GM12874 (cell line): ENCODE measurements around the gene TENT4B.

Experiments
- TF ChIP-seq, protein P1 (sequence below): IDR thresholded peaks from 2 replicates; pipeline ENCODE4 v1.5.1; 2011; ENCODE audit warnings: low read depth, mild to moderate bottlenecking, control low read depth, low read length, moderate library complexity; ENCODE audit not compliant: insufficient read depth

The TENT4B gene

GRCh38 chr16:50210266-50211038 is 57.3 kb downstream of the TENT4B start:
- TF ChIP-seq, protein P1, sequence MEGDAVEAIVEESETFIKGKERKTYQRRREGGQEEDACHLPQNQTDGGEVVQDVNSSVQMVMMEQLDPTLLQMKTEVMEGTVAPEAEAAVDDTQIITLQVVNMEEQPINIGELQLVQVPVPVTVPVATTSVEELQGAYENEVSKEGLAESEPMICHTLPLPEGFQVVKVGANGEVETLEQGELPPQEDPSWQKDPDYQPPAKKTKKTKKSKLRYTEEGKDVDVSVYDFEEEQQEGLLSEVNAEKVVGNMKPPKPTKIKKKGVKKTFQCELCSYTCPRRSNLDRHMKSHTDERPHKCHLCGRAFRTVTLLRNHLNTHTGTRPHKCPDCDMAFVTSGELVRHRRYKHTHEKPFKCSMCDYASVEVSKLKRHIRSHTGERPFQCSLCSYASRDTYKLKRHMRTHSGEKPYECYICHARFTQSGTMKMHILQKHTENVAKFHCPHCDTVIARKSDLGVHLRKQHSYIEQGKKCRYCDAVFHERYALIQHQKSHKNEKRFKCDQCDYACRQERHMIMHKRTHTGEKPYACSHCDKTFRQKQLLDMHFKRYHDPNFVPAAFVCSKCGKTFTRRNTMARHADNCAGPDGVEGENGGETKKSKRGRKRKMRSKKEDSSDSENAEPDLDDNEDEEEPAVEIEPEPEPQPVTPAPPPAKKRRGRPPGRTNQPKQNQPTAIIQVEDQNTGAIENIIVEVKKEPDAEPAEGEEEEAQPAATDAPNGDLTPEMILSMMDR = peak; percentile 81

DNA sequence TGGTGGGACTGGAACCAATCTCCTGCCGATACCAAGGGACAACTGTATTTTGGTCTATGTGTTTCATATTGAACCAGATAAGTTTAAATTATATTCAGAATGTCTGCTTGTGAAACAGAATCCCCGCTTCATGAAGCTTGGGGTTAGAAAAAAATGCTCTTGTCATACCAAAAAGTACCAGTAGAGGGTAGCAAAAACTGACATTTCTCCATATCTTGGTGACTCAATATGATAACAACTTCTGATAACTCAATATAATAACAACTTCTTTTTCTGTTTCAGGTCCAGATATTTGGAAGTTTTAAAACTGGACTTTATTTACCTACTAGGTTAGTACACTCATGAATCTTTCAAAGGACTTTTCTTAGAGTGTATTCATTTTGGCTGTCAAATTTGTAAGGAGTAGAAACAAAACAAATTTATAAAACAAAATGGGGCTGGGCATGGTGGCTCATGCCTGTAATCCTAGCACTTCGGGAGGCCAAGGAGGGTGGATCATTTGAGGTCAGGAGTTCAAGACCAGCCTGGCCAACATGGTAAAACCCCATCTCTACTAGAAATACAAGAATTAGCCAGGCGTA is 60.9 kb downstream of the TENT4B start:
- TF ChIP-seq, protein P1 = peak; percentile 48; the same call in 1 of the 2 replicates

DNA sequence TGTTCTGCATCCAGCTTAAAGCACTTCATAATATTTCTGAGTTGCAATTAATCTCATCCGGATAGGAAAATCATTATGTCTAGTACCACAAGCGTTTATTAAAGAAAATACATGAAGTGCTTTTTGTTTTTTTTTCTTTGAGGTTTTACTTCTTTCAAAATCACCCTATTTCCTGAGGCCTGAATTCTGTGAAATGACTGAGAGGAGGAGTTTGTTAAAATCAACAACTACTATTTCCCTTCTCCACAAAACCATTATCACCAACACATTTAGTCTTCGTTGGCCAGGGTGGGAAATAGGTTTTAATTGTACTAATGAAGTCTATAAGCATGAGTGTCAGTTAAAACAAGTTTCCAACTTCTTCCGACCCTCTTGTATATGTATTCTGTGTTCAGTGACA is 62.6 kb downstream of the TENT4B start:
- TF ChIP-seq, protein P1 = no peak

DNA sequence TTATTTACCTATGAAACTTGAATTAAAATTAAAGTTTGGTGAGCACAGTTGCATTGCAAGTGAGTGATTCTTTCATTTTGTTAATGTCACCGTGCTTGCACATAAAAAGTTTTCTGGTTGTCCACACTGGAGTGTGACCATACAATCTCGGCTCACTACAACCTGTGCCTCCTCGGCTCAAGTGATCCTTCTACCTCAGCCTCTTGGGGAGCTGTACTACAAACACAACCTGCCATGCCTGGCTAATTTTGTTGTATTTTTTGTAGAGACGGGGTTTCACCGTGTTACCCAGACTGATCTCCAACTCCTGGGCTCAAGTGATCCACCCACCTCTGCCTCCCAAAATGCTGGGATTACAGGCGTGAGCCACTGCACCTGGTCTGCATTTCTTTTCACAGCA is 63.1 kb downstream of the TENT4B start:
- TF ChIP-seq, protein P1 = no peak

DNA sequence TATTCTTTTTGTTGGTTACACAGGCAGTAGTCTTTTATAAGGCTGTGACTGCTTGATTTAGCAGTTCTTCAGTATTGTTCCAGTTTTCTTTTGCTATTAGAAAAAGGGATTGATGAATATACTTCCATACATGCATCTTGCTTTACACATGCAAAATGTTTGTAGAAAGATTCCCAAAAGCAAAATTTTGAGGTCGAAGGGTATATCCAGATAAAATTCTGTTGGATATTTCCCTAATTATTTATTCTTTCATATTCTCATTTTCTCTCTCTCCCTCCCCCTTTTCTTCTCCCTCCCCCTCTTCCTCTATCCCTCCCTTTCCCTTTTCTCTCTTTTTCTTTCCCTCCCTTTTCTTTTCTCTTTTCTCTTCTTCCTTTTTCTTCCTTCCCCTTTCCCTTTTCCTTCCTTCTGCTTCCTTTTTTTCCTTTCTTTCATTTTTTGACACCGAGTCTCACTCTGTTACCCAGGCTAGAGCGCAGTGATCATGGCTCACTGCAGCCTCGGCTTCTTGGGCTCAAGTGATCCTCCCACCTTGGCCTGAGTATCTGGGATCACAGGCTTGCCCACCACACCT is 66.4 kb downstream of the TENT4B start:
- TF ChIP-seq, protein P1 = no peak

DNA sequence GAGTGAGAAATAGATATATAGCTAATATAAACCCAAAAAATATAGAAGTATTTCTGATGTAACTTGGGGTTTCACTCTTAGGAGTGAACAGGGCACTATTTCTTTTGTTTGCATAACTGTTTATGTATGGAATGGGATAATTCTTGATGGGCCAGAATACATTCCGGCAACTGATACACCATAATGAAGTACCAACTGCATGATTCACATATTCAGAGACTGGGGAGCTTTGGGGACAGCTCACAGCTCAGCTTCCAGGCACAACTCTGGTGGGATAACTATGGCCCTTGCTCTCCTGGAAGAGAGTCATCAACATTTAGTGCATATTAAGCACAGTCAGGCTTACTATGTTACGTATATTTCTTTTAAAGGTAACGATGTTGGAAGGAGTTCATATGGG is 71.2 kb downstream of the TENT4B start:
- TF ChIP-seq, protein P1 = no peak

DNA sequence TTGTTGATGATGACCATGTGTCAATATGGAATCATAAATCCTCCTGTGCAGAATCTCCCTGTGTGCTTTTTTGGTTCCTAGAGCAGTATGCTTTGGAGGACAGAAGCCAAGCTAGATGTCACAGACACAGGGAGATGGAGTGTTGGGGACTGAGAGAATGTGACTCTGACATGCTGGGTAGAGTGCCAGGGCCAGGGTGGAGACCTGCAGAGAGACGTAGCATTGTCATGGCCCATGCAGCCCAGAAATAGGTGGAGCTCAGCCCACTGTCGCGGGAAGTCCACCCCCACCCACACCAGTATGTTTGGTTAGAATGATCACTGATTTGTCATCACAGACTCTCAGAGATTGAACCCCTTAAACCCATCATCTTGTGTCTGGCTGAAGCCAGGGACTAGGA is 74.0 kb downstream of the TENT4B start:
- TF ChIP-seq, protein P1 = no peak
